ENCODE measurements around the gene ROR1. TPM values are rescaled to one million over a fixed set of nuclear protein-coding genes. Genes with fewer than 3 reads are reported as not detected.

The ROR1 gene
- total and polyA plus RNA-seq, 2 donors (not counting 3 experiments of a cell fraction or from before 2014, with no cell fraction given): 2.6 to 3.5 TPM

GRCh38 chr1:63866084-63866483 lies 92.3 kb downstream of the ROR1 start:
- no peaks in the 10 kb centered on the region for H3K9me1 ChIP-seq (replicated peaks; ENCODE audit: control insufficient read depth, extremely low read depth, insufficient read depth, low read length)
- no peak overlapping the region for H3K27ac ChIP-seq (ENCODE audit: insufficient read depth, low read depth, low read length)
- no peaks in the 10 kb centered on the region for H3K36me3 ChIP-seq (ENCODE audit: control insufficient read depth in 2 of 2, extremely low read depth in 1 of 2, insufficient read depth in 2 of 2, low read length in 2 of 2)
- ChIA-PET POLR2A (interaction anchor here (0.7 kb wide), 1 partner anchor 74 kb away, joined by 3 read pairs; no protein-coding TSS in a partner anchor), CTCF (interaction anchor here (1.0 to 1.8 kb wide), 3 partner anchors 14 to 174 kb away, joined by 3 to 5 read pairs (median 3); no protein-coding TSS in a partner anchor)
- no peaks in the 10 kb centered on the region for H3K9me3 ChIP-seq (replicated peaks; ENCODE audit: control insufficient read depth, insufficient read depth, low read length)
- DNase-seq (ENCODE audit: low read depth, low spot score): no peak
- H3K27me3 ChIP-seq (ENCODE audit: control insufficient read depth in 2 of 2, insufficient read depth in 2 of 2, low read length in 2 of 2): no peaks in the 10 kb centered on the region
- H3K4me1 ChIP-seq (ENCODE audit: control insufficient read depth, extremely low read depth, insufficient read depth, low read length): no peaks in the 10 kb centered on the region
- dilution Hi-C loops (cut with MboI; ENCODE audit: extremely low pct_ligation_motif_present, low sequenced_read_pairs): no loop called here
- H4K20me1 ChIP-seq (replicated peaks; ENCODE audit: control insufficient read depth, extremely low read depth, insufficient read depth, low read length): no peaks in the 10 kb centered on the region
- no peak overlapping the region for H3K4me2 ChIP-seq (ENCODE audit: insufficient read depth, low read length)
- H2AFZ ChIP-seq (ENCODE audit: low read depth, low read length): no peak overlapping the region
- intact Hi-C loops (cut with micrococcal nuclease): no loop called here
- TF ChIP-seq GATA2 (IDR thresholded peaks at IDR 0.05; ENCODE audit: insufficient read depth, insufficient read length, low read depth, low read length) (no peak), FOS (IDR thresholded peaks at IDR 0.05; ENCODE audit: borderline replicate concordance, insufficient read depth, low read length) (no peak), EZH2 (IDR thresholded peaks at IDR 0.05; ENCODE audit: borderline replicate concordance, low read depth, low read length, severe bottlenecking) (no peak), POLR2AphosphoS5 (IDR thresholded peaks at IDR 0.05; ENCODE audit: insufficient read depth, low read depth, low read length) (no peak), MYC (IDR thresholded peaks at IDR 0.05; ENCODE audit: low read depth, low read length) (no peak), CTCF (IDR thresholded peaks at IDR 0.05; ENCODE audit: extremely low read depth in 1 of 2, insufficient read depth in 1 of 2, low read depth in 1 of 2, low read length in 2 of 2) (no peak), MAX (IDR thresholded peaks at IDR 0.05; ENCODE audit: insufficient read depth, insufficient read length) (no peak), JUN (IDR thresholded peaks at IDR 0.05; ENCODE audit: borderline replicate concordance, insufficient read depth, insufficient read length, low read depth) (no peak), POLR2A (IDR thresholded peaks at IDR 0.05; ENCODE audit: low read depth, low read length) (no peak)
- H3K9ac ChIP-seq (replicated peaks; ENCODE audit: extremely low read depth, insufficient read depth, low read length): no peak overlapping the region
- H3K4me3 ChIP-seq (replicated peaks in 1 of 3; ENCODE audit: insufficient read depth in 1 of 3, low read depth in 1 of 3, low read length in 3 of 3): no peak overlapping the region
- FAIRE-seq: no peak
- no TSS peak for BruUV-seq (replicated peaks)
- H3K79me2 ChIP-seq (ENCODE audit: control insufficient read depth, insufficient read depth, low read length): no peaks in the 10 kb centered on the region

All from endothelial cell of umbilical vein (primary cell).